Neural crest cell (in vitro differentiated cells): ENCODE results near the gene SLC13A3. TPM values are rescaled to one million over a fixed set of nuclear protein-coding genes. Genes with fewer than 3 reads are reported as not detected.

Experiments
- DNase-seq: peaks from one replicate; pipeline ENCODE4 v3.0.0; 2021; ENCODE audit warnings: low read depth, mixed read lengths, low spot score
- H3K27ac Mint-ChIP-seq: one replicate; pipeline ENCODE4 v1.8.0; 2021; ENCODE audit warnings: mild to moderate bottlenecking, mixed read lengths; ENCODE audit not compliant: unreplicated experiment
- H3K27me3 Mint-ChIP-seq: 2 replicates; pipeline ENCODE4 v1.8.0; 2021; ENCODE audit warnings: low read depth, mild to moderate bottlenecking, mixed read lengths
- H3K36me3 Mint-ChIP-seq: 2 replicates; pipeline ENCODE4 v1.8.0; 2021; ENCODE audit warnings: low read depth, mild to moderate bottlenecking, mixed read lengths
- H3K4me1 Mint-ChIP-seq: 2 replicates; pipeline ENCODE4 v1.8.0; 2021; ENCODE audit warnings: mixed read lengths
- H3K4me3 Mint-ChIP-seq: one replicate; pipeline ENCODE4 v1.8.0; 2021; ENCODE audit warnings: mild to moderate bottlenecking, mixed read lengths
- H3K9me3 Mint-ChIP-seq: 2 replicates; pipeline ENCODE4 v1.8.0; 2021; ENCODE audit warnings: mixed read lengths
- CTCF ChIP-seq: fragments of 200-600 bp; sonication (generic); conservative IDR thresholded peaks from 2 replicates; pipeline ENCODE4 v1.5.0; 2021; ENCODE audit warnings: antibody characterized with exemption, mild to moderate bottlenecking
- total RNA-seq: library from RNA; stranded (reverse); gene quantifications from 2 replicates; pipeline ENCODE4 v1.2.1, GENCODE V29; 2021

The SLC13A3 gene
- total RNA-seq, 1 donor from 2014 or later: 6.7 TPM

- peaks cover 14% of the 10 kb centered on the region for H3K4me1 Mint-ChIP-seq
- no peak for TF ChIP-seq CTCF
- H3K36me3 Mint-ChIP-seq: no peaks in the 10 kb centered on the region
- H3K4me3 Mint-ChIP-seq: no peak overlapping the region
- DNase-seq: no peak
- no peak overlapping the region for H3K27ac Mint-ChIP-seq
- H3K27me3 Mint-ChIP-seq: no peaks in the 10 kb centered on the region
- no peaks in the 10 kb centered on the region for H3K9me3 Mint-ChIP-seq
These were observed 93.9 kb downstream of the SLC13A3 start for GRCh38 chr20:46557231-46557956.

- H3K4me1 Mint-ChIP-seq: peaks cover 25% of the 10 kb centered on the region
- H3K36me3 Mint-ChIP-seq: no peaks in the 10 kb centered on the region
- DNase-seq: no peak
- H3K9me3 Mint-ChIP-seq: no peaks in the 10 kb centered on the region
- H3K4me3 Mint-ChIP-seq: no peak overlapping the region
- no peak for TF ChIP-seq CTCF
- H3K27me3 Mint-ChIP-seq: no peaks in the 10 kb centered on the region
- no peak overlapping the region for H3K27ac Mint-ChIP-seq
These were observed 95.8 kb downstream of the SLC13A3 start for GRCh38 chr20:46555370-46555956.

GRCh38 chr20:46554828-46555227, 96.4 kb downstream of the SLC13A3 start:
- Mint-ChIP-seq H3K36me3 (no peaks in the 10 kb centered on the region), H3K4me1 (peaks cover 25% of the 10 kb centered on the region), H3K27me3 (no peaks in the 10 kb centered on the region), H3K9me3 (no peaks in the 10 kb centered on the region), H3K4me3 (no peak overlapping the region), H3K27ac (no peak overlapping the region)
- no peak for DNase-seq
- TF ChIP-seq CTCF: no peak

- no peaks in the 10 kb centered on the region for H3K27me3 Mint-ChIP-seq
- no peaks in the 10 kb centered on the region for H3K9me3 Mint-ChIP-seq
- no peak for TF ChIP-seq CTCF
- H3K27ac Mint-ChIP-seq: no peak overlapping the region
- peaks cover 25% of the 10 kb centered on the region for H3K4me1 Mint-ChIP-seq
- H3K4me3 Mint-ChIP-seq: no peak overlapping the region
- DNase-seq: no peak
- H3K36me3 Mint-ChIP-seq: no peaks in the 10 kb centered on the region
These were observed 97.3 kb downstream of the SLC13A3 start for GRCh38 chr20:46553926-46554325.

GRCh38 chr20:46552460-46553420, 98.5 kb downstream of the SLC13A3 start:
- Mint-ChIP-seq H3K4me3 (no peak overlapping the region), H3K9me3 (no peaks in the 10 kb centered on the region), H3K36me3 (no peaks in the 10 kb centered on the region), H3K27ac (peak overlapping the region; percentile 99), H3K4me1 (peaks cover 25% of the 10 kb centered on the region), H3K27me3 (no peaks in the 10 kb centered on the region)
- DNase-seq: no peak
- TF ChIP-seq CTCF: no peak
